HG02885 (cell line): ENCODE results near the gene MCEE.
A peak's percentile ranks its signal among the peaks of the same experiment; 100 is the strongest.
"Not testable (repeated sequence)": the region's sequence is repeated elsewhere in the genome, so short reads cannot be mapped to it uniquely, and the experiment has no call there.

Source experiments
- ATAC-seq: cut with Tn5 transposase; IDR thresholded peaks from one replicate; pipeline ENCODE4 v1.9.1; 2021; ENCODE audit warnings: mild to moderate bottlenecking; ENCODE audit not compliant: unreplicated experiment, poor library complexity

The MCEE gene

DNA sequence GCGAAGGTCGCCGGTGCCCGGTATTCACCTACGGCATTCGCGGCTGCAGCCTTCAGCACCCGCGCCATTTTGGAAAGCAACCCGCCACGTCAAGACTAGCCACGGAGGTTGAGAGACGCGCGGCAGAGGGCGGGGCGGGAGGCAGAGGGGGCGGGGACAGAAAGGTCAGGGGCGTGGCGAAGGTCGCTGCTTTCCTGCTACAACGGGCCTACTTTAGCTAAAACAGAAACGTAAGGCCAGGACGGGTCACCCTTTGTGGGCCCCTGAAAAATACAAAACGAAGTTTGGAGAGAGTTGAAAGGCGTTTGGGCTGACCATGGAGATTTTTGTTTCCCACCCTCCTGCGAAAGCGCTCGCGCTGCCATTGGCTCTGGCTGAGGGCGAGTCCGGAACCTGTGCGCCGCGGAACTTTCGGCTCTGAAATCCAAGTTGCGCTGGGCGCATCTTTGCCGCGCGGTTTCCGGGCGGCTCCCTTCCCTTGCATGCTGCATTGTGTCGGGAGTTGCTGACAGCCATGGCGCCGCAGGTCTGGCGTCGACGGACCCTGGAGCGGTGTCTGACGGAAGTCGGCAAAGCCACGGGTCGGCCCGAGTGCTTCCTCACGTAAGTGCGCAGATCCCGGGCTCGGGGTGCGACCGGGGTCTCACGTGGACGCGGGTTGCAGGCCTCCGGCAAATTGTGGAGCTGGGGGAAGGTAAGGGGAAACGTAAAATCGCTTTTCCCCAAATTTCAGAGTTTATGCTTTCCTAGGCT, at the start of gene MCEE, which contains the start of gene MPHOSPH10:
MCEE (minus strand) TSS at position 78 of the 753 bp plus-strand sequence; CDS start at position 68, 10 bp downstream.
MPHOSPH10 (plus strand) TSS at position 483 of the 753 bp plus-strand sequence; CDS start at position 515, 32 bp downstream.
- ATAC-seq: peak; percentile 91

GRCh38 chr2:71178836-71179235, 48.8 kb upstream of the MCEE start:
- not testable (repeated sequence) for ATAC-seq

- ATAC-seq: no peak
Observed at GRCh38 chr2:71174207-71174606, 44.2 kb upstream of the MCEE start.

DNA sequence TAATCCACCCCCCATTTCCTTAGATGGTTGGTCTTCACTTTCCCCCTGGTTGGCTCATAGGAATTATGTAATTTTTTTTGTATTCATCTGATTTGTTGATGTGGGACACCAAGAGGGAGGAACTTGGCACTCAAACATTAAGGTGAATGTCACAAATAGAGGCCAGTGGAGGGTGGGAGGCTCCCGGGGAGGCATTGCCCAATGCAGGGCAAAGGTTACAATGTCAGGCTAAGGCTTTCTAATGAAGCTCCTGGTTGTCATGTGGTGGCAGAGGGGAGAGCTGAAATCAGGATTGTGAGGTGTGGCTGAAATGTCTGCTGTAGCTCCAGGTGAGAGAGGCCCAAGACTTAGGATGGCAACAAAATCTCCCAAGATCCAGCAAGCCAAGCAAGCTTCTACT, 43.1 kb upstream of the MCEE start:
- ATAC-seq: no peak

DNA sequence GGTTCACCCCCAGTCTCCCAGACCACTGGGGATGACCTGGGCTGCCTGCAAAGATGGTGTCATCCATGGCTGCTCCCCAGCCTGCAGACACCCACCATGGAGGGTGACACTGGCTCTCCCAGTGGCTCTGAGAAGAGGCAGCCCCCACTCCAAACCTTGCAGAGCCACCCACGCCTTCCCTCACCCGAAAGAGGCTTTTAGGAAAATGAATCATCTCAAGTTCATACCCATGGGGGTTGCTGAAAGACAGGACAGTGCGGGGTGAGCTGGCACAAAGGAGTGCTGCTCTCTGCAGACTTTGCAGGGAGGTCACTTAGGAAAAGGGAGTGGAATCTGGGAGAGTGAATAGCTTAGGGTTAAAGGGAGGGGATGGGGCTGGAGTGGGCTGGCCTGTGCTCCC, 36.8 kb upstream of the MCEE start:
- no peak for ATAC-seq

GRCh38 chr2:71157124-71157793, 27.2 kb upstream of the MCEE start:
- ATAC-seq: peak; percentile 65

- no peak for ATAC-seq
Observed at GRCh38 chr2:71156573-71156972, 26.5 kb upstream of the MCEE start.

- ATAC-seq: no peak
Observed at GRCh38 chr2:71155846-71156245, 25.8 kb upstream of the MCEE start.

DNA sequence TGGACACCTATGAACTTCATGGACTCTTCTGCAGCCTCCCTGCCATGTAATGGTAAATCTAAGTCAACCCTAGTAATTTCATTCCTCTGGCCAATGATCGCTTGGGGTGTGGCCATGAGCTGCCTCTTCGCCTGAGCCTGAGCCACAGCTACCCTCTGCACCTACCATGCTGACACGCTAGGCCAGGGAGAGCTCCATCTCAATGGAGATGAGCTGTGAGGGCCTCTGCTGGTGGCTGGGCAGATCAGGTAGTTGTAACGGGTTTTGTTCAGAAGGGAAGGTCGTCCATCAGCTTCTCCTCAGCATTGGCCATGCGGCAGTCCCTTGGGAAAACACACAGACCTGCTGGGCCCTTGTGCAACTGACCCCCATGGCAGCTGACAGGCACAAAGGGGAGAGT, 24.8 kb upstream of the MCEE start:
- ATAC-seq: peak; percentile 85

GRCh38 chr2:71154279-71154678, 24.2 kb upstream of the MCEE start:
- no peak for ATAC-seq

DNA sequence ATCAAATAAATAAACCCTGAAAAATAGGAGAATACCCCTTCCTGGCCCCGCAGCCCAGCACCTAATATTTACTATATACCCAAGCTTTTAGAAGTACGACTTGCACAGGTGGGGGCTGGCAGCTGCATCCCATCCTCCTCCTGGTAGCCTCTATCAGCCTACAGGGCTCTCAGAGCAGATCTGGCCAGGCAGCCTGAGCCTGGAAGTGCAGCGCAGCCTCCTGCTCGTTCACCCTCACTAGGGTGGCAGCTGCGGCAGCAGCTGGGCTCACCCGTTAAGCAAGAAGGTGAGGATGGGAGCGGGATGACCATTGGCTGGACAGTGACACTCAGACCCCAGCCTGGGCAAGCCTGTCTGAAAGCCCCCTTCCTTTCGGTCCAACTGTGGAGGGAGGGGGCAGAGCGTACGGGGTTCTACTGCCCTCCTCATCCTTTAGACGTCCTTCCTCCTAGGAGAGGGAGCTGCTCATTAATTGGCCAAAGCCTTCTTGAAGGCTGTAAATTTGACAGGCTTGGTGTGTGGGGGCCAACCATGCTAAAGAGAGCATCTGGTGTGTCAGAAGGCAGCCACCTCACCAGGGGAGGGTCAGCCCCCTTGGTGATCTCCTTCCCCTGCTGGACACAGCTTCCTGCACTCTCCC, 23.7 kb upstream of the MCEE start:
- ATAC-seq: no peak

- no peak for ATAC-seq
Observed at GRCh38 chr2:71151620-71152019, 21.6 kb upstream of the MCEE start.

- no peak for ATAC-seq
Observed at GRCh38 chr2:71150082-71150816, 20.2 kb upstream of the MCEE start.

DNA sequence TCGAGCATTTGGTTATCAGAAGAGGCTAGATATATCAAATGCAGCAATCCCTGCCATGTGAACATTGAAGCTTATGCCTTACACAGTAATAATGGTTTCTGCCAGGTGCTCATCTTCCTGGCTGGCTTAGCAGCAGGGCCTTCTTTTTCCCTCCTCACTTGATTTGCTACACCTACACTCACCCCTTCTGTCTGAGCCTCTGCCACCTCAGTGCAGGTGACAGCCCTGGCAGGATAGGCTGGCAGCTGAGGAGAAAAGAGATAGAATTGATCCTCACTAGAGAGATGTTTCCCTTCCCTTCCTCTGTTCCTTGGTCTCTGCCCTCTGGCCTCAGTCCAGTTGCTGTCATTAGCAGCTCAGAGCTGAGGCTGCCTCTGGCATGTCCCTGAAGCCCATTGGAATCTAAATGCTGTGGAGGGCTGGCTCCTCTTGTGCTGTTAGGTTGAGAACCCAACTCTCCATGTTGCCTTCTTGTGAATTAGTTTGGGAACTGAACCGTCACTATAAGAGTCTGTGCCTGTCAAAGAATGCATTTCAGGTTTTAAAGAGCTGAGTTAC, 18.6 kb upstream of the MCEE start:
- ATAC-seq: no peak

DNA sequence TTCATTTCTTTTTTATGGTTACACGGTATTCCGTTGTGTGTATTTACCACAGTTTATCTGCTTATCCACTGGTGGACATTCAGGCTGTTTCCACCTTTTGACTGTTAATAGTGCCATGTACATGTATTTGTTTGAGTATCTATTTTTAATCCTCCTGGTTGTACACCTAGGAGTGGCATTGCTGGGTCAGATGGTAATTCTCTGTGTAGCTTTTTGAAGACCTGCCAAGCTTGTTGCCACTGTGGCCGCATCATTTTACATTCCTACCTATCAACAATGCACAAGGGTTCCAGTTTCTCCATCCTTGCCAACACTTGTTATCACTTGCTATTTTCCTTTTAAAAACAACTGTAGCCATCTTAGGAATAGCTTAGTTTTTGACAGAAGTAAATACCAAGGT, 13.8 kb upstream of the MCEE start:
- no peak for ATAC-seq

GRCh38 chr2:71136174-71136573, 6.1 kb upstream of the MCEE start:
- ATAC-seq: no peak

- ATAC-seq: no peak
Observed at GRCh38 chr2:71133603-71134002, 3.6 kb upstream of the MCEE start.

GRCh38 chr2:71131387-71132166, 1.5 kb upstream of the MCEE start:
- ATAC-seq: not testable (repeated sequence)

GRCh38 chr2:71130905-71131244, 846 bp upstream of the MCEE start:
- peak; percentile 30 for ATAC-seq

- peak; percentile 48 for ATAC-seq
Observed at GRCh38 chr2:71129902-71130151, 202 bp downstream of the MCEE start.
